GM10248 (cell line): ENCODE measurements around the gene CDKN1C.

ENCODE experiments used
- CTCF ChIA-PET: fragments of 300-600 bp; sonication (Branson Sonifier 250); formaldehyde crosslinking; extraction: SDS; loops from one replicate; lab custom pipeline; 2021; ENCODE audit warnings: antibody characterized with exemption; lab: Yijun Ruan, JAX
- POLR2A ChIA-PET: fragments of 350-650 bp; sonication (Branson Sonifier 250); formaldehyde crosslinking; extraction: SDS; loops from one replicate; lab custom pipeline; 2020; ENCODE audit warnings: antibody characterized with exemption; lab: Yijun Ruan, JAX
- DNase-seq: peaks from one replicate; pipeline ENCODE4 v3.0.0; 2012; ENCODE audit errors: extremely low spot score
- TF ChIP-seq, protein P1 (sequence below): IDR thresholded peaks from 2 replicates; pipeline ENCODE4 v1.5.1; 2012; ENCODE audit warnings: mild to moderate bottlenecking, low read depth; ENCODE audit errors: extremely low read depth, missing control alignments, control extremely low read depth

Gene CDKN1C

DNA sequence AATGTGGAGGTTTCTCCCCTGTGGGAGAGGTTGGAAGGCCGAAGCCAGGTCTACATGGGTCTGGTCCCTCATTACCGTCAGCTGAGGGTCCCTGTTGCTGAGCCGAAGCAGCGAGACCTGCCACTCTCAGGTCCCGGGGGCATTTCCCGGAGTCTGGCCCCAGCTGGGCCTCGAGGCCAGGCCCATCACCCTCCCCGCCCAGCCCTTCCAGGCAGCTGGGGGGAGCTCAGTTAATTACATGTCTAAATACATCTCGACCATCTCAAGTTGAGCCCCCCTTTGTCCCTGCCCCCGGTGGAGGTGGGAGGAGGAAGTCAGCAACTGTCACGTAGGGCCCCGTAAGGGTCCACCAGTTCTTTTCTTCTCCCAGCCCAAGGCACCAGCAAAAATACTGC, 3.6 kb downstream of the CDKN1C start:
- ChIA-PET CTCF (interaction anchor here (1.0 to 21.2 kb wide), 4 partner anchors 10 to 454 kb away, joined by 3 to 528 read pairs (median 4); no protein-coding TSS in a partner anchor), POLR2A (no interaction called here)
- TF ChIP-seq, protein P1, sequence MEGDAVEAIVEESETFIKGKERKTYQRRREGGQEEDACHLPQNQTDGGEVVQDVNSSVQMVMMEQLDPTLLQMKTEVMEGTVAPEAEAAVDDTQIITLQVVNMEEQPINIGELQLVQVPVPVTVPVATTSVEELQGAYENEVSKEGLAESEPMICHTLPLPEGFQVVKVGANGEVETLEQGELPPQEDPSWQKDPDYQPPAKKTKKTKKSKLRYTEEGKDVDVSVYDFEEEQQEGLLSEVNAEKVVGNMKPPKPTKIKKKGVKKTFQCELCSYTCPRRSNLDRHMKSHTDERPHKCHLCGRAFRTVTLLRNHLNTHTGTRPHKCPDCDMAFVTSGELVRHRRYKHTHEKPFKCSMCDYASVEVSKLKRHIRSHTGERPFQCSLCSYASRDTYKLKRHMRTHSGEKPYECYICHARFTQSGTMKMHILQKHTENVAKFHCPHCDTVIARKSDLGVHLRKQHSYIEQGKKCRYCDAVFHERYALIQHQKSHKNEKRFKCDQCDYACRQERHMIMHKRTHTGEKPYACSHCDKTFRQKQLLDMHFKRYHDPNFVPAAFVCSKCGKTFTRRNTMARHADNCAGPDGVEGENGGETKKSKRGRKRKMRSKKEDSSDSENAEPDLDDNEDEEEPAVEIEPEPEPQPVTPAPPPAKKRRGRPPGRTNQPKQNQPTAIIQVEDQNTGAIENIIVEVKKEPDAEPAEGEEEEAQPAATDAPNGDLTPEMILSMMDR, result no peak
- DNase-seq, result no peak

GRCh38 chr11:2881076-2881980, 4.2 kb downstream of the CDKN1C start:
- POLR2A ChIA-PET, result no interaction called here
- TF ChIP-seq, protein P1, result no peak
- DNase-seq, result no peak
- CTCF ChIA-PET, result interaction anchor here (1.0 to 21.2 kb wide), 4 partner anchors 11 to 454 kb away, joined by 3 to 528 read pairs (median 4); no protein-coding TSS in a partner anchor

GRCh38 chr11:2880646-2881045, 4.9 kb downstream of the CDKN1C start:
- CTCF ChIA-PET, result interaction anchor here (2.8 to 21.2 kb wide), 2 partner anchors 7 to 349 kb away, joined by 12 to 528 read pairs; no protein-coding TSS in a partner anchor
- TF ChIP-seq, protein P1, result no peak
- POLR2A ChIA-PET, result no interaction called here
- no peak for DNase-seq

- ChIA-PET CTCF (interaction anchor here (2.8 to 21.2 kb wide), 2 partner anchors 9 to 347 kb away, joined by 12 to 528 read pairs; no protein-coding TSS in a partner anchor), POLR2A (interaction anchor here (0.7 kb wide), 1 partner anchor 336 kb away, joined by 7 read pairs; no protein-coding TSS in a partner anchor)
- no peak for DNase-seq
- TF ChIP-seq, protein P1, result no peak
Measured at GRCh38 chr11:2878782-2879181, 6.8 kb downstream of the CDKN1C start.

DNA sequence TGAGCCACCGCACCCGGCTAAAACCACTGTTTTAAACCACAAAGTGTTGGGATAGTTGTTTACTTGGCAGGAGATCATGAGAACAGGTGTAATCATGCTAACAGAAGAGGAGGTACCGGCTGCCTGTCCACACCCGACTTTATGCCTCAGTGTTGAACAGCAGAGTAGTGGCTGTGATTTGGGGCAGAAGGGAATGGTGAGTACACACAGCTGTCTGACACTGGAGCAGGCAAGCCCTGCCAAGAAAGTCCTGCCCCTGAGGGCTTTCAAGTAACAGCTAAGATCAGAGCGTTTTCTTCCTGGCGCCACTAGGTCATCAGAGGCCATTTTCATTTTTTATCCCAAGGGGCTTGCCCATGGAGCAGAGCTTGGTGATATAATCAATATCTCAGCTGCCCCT, 8.1 kb downstream of the CDKN1C start:
- TF ChIP-seq, protein P1, result no peak
- ChIA-PET POLR2A (no interaction called here), CTCF (interaction anchor here (1.1 to 21.2 kb wide), 4 partner anchors 10 to 346 kb away, joined by 3 to 528 read pairs (median 3); no protein-coding TSS in a partner anchor)
- DNase-seq, result no peak

DNA sequence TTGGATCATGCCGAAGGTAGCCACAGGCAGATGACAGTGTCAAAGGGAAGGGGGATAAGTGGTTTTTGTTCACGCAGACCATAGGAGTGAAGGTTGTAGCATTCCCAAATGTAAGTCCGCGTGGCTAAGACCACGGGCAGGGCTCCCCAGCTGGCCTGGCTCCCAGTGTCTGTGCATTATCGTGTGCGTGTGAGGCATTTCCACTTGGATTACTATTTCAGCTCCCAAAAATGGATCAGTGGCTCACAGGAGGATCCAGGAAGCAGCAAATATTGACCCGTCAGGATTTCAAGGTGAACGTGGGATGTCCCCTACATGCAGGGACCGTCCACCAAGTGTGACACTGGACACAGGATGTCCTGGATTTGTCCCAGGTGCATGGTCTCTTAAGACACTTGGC, 10.6 kb downstream of the CDKN1C start:
- CTCF ChIA-PET, result no interaction called here
- DNase-seq, result no peak
- TF ChIP-seq, protein P1, result no peak
- POLR2A ChIA-PET, result no interaction called here
